ENCODE results near the gene LAMB1.
"Not testable (repeated sequence)": the region's sequence is repeated elsewhere in the genome, so short reads cannot be mapped to it uniquely, and the experiment has no call there.

The LAMB1 gene

DNA sequence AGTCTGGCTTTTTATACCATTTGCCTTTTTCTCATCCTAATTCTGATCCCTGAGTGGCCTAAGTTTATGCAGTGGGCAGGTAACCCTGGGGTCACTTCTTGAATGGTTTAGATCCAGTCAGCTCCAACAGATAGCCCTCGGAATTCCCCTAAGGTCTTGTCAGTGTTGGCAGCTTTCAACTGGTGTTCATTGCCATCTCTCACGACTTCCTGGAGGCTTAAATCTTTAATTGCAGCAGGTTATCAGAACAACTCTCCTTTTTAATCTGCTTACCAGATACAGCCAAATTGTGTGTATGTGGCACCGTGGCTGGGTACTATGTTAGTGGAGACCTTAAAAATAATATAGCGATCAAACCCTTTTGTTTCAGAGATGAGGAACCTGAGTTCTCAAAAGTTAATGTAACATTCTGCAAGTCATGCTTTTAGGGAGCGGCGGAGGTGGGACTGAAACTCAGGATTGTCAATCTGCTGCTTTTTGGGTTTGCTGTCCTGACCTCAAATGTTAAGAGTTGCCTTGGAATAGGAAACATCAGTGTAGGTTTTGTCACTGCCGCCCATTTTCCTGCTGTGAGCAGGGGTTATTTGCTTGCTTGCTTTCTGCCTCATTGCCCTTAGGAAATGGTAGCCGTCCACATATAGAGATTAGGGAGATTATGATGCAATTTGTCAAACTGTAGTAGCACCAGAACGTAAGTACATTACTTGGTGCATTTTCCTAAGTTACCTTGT, 111.2 kb downstream of the LAMB1 start:
- Histone ChIP-seq H3K4me3 (ENCODE audit: low read depth in 1 of 2, low read length in 1 of 2) (peak overlapping the region; percentile 75 to 82), H3K27me3 (peaks cover 5% of the 10 kb centered on the region)

DNA sequence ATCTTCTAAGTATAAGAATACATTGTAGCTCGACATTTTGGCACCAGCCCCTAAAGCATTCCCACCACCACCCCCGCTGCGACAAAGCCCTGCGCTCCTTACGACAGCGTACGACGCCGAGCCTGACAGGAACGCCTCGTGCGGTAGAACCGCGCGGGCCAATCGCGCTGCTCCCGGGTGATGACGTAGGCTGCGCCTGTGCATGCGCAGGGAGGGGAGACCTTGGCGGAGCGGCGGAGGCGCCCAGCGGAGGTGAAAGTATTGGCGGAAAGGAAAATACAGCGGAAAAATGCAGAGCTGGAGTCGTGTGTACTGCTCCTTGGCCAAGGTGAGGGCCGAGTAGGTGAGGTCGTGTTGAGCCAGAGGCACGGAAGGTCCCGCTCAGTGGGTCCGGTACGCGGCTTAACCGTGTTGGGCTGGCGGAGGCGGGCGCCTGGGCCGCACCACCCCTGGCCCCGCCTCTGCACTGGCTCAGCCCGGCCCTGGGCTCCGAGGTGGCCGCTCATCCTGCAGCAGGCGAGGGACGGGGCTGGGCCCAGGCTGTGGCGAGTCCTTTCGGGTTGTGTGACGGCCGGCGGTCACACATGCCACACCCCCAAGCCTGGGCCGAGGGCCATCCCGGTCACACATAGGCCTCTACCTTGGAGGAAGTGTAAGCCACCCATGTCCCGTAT, 111.9 kb downstream of the LAMB1 start, which contains the start of gene DLD:
TSS of gene DLD (plus strand) at position 222 of the 674 bp plus-strand sequence. CDS start at position 290, 68 bp downstream.
- TF ChIP-seq, protein P1, sequence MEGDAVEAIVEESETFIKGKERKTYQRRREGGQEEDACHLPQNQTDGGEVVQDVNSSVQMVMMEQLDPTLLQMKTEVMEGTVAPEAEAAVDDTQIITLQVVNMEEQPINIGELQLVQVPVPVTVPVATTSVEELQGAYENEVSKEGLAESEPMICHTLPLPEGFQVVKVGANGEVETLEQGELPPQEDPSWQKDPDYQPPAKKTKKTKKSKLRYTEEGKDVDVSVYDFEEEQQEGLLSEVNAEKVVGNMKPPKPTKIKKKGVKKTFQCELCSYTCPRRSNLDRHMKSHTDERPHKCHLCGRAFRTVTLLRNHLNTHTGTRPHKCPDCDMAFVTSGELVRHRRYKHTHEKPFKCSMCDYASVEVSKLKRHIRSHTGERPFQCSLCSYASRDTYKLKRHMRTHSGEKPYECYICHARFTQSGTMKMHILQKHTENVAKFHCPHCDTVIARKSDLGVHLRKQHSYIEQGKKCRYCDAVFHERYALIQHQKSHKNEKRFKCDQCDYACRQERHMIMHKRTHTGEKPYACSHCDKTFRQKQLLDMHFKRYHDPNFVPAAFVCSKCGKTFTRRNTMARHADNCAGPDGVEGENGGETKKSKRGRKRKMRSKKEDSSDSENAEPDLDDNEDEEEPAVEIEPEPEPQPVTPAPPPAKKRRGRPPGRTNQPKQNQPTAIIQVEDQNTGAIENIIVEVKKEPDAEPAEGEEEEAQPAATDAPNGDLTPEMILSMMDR (IDR thresholded peaks at IDR 0.05), result peak; percentile 54

More for the DNA sequence above, 111.2 kb downstream of the LAMB1 start:
- peaks cover 33% of the 10 kb centered on the region for H3K36me3 ChIP-seq
- H3K9me3 ChIP-seq, result no peaks in the 10 kb centered on the region
- peaks cover 38 to 51% of the 10 kb centered on the region in 2 experiments for H3K4me1 ChIP-seq (ENCODE audit: control insufficient read depth in 1 of 2, insufficient read depth in 1 of 2, low read depth in 1 of 2, low read length in 1 of 2)
- TF ChIP-seq, protein P1 (IDR thresholded peaks at IDR 0.05), result no peak
- H3K27ac ChIP-seq, result peak overlapping the region; percentile 97

DNA sequence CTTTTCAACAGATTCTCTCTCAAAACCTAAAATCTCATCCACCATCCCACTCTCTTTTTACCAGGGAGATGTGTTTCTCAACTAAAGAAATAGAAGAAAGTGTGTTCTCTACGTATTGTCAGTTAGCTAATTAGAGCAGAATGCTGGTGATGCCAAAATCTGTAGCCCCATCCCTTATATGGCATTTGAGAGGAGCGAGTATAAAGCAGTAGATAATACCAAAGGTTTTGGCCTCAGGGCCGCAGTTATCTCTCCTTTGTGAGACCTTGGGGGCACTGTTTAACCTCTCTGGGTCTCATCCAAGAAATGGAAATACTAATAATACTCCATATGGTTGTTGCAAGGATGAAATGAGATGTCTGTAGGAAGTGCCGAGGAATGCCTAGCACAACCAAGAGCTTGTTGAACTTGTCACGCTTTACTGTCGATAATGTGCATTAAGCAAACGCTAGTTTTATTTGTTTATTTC, 112.4 kb downstream of the LAMB1 start:
- peaks cover 38 to 43% of the 10 kb centered on the region in 2 experiments for H3K4me1 ChIP-seq (ENCODE audit: control insufficient read depth in 1 of 2, insufficient read depth in 1 of 2, low read depth in 1 of 2, low read length in 1 of 2)
- TF ChIP-seq, protein P1 (IDR thresholded peaks at IDR 0.05), result no peak
- peaks cover 17% of the 10 kb centered on the region for H3K27me3 ChIP-seq
- H3K27ac ChIP-seq, result peak overlapping the region; percentile 97
- H3K36me3 ChIP-seq, result peaks cover 24% of the 10 kb centered on the region
- peak overlapping the region; percentile 75 to 82 for H3K4me3 ChIP-seq (ENCODE audit: low read depth in 1 of 2, low read length in 1 of 2)
- H3K9me3 ChIP-seq, result no peaks in the 10 kb centered on the region

More for the DNA sequence above, 111.9 kb downstream of the LAMB1 start, which contains the start of gene DLD:
- Histone ChIP-seq H3K9me3 (no peaks in the 10 kb centered on the region), H3K4me3 (ENCODE audit: low read depth in 1 of 2, low read length in 1 of 2) (peak within 1 kb of the TSS; percentile 75 to 82), H3K36me3 (peaks cover 30% of the 10 kb centered on the region), H3K27me3 (peaks cover 12% of the 10 kb centered on the region), H3K4me1 (ENCODE audit: control insufficient read depth in 1 of 2, insufficient read depth in 1 of 2, low read depth in 1 of 2, low read length in 1 of 2) (peaks cover 38 to 47% of the 10 kb centered on the region in 2 experiments), H3K27ac (peak within 1 kb of the TSS; percentile 97)

DNA sequence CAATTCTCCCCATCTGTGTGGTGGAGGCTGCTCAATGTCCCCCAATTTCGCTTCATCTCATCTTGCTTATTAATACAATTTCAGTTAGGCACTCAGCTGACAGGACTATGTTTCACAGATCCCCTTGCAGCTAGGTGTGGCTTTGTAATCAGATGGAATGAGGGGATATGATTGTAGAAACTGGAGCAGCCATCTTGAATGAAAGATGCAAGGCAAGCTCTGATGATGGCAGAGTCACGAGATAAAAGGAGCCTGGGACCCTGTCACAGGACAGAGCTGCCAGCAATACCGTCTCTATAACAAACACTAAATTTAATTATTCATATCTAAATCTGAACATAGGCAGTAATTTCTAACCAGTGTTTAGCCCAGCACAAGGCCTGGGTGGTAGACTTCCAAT, 113.0 kb downstream of the LAMB1 start:
- Histone ChIP-seq H3K9me3 (no peaks in the 10 kb centered on the region), H3K36me3 (peaks cover 19% of the 10 kb centered on the region), H3K27ac (peak overlapping the region; percentile 97), H3K4me1 (ENCODE audit: control insufficient read depth in 1 of 2, insufficient read depth in 1 of 2, low read depth in 1 of 2, low read length in 1 of 2) (peaks cover 38 to 43% of the 10 kb centered on the region in 2 experiments), H3K4me3 (ENCODE audit: low read depth in 1 of 2, low read length in 1 of 2) (peak overlapping the region in 1 of 2 experiments; percentile 82), H3K27me3 (peaks cover 22% of the 10 kb centered on the region)
- TF ChIP-seq, protein P1 (IDR thresholded peaks at IDR 0.05), result no peak

DNA sequence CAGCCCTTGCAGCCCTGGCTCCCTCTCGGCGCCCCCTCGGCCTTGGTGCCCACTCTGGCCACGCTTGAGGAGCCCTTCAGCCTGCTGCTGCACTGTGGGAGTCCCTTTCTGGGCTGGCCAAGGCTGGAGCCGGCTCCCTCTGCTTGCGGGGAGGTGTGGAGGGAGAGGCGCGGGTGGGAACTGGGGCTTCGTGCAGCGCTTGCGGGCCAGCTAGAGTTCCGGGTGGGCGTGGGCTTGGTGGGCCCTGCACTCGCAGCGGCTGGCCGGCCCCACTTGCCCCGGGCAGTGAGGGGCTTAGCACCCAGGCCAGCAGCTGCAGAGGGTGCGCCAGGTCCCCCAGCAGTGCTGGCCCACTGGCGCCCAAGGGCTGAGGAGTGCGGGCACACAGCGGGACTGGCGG, 115.1 kb downstream of the LAMB1 start:
- H3K4me3 ChIP-seq (ENCODE audit: low read depth in 1 of 2, low read length in 1 of 2); H3K9me3 ChIP-seq; H3K27ac ChIP-seq; H3K36me3 ChIP-seq: not testable (repeated sequence)
- peaks cover 38% of the 10 kb centered on the region for H3K27me3 ChIP-seq
- H3K4me1 ChIP-seq (ENCODE audit: control insufficient read depth in 1 of 2, insufficient read depth in 1 of 2, low read depth in 1 of 2, low read length in 1 of 2), result peaks cover 21% of the 10 kb centered on the region in 2 experiments
